GM21526 (cell line): ENCODE measurements around the gene KLK8.

ENCODE experiments used
- ATAC-seq: cut with Tn5 transposase; IDR thresholded peaks from one replicate; pipeline ENCODE4 v1.9.1; 2021; ENCODE audit warnings: moderate library complexity; ENCODE audit not compliant: unreplicated experiment, low FRiP score

The KLK8 gene

DNA sequence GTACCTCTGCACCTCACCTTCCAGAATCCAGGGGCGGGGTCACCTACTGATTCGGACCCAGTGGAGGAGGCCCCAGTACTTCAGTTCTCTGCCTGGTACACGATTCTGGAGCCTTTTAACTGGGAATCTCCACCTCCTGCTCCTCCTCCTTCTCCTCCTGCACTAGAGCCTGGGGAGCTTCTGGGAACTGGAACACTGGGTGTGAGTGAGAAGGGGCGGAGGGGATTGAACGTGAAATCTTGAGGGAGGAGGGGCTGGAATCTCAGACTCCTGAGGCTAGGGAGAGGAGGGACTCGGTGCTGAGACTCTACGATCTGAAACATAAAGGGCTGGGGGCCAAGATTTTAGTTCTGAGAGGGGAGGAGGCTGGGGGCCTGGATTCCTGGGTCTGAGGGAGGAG lies at the start of gene KLK8:
KLK8 (minus strand) TSS at position 90 of the 400 bp plus-strand sequence. CDS start 437 bp downstream, outside the sequence.
- no peak for ATAC-seq

GRCh38 chr19:51047031-51047335 lies 45.6 kb upstream of the KLK8 start:
- ATAC-seq = no peak

DNA sequence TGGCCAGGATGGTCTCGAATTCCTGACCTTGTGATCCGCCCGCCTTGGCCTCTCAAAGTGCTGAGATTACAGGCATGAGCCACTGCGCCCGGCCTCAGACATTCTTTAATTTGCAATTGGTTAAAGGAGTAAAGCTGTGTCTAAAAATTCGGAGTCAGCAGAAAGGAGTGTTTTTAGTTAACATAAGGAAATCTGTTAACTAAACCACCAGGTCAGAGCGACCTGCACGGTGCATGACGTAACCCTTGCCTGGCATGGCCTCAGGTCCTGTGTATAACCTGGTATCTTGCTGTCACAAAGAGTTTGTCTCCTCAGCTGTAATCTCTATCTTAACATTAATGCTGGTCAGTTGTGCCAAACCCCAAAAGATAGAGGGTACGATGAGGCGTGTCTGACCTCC lies 42.9 kb upstream of the KLK8 start:
- no peak for ATAC-seq

GRCh38 chr19:51043497-51043896 lies 42.1 kb upstream of the KLK8 start:
- no peak for ATAC-seq

DNA sequence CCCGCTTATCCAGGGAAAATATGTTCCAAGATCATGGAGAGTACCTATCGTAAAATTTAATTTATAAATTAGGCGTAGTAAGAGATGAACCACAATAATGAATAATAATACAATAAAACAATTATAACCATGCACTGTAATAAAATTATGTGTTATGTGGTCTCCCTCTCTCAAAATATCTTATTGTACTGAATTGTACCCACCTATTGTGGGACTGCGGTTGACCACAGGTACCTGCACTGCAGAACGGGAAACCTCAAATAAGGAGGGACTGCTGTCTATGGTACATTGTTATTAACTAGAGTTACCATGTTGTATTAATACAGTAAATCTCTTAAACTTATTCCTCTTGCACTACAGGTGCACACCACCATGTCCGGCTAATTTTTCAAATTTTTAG lies 38.7 kb upstream of the KLK8 start:
- ATAC-seq = no peak

- ATAC-seq = no peak
Observed at GRCh38 chr19:51036519-51036918, 35.1 kb upstream of the KLK8 start.

- ATAC-seq = no peak
Observed at GRCh38 chr19:51034704-51035103, 33.3 kb upstream of the KLK8 start, which contains the start of gene KLK12. Gene KLK12 (minus strand): TSS chr19:51035002. CDS start chr19:51034621, 381 bp downstream.

DNA sequence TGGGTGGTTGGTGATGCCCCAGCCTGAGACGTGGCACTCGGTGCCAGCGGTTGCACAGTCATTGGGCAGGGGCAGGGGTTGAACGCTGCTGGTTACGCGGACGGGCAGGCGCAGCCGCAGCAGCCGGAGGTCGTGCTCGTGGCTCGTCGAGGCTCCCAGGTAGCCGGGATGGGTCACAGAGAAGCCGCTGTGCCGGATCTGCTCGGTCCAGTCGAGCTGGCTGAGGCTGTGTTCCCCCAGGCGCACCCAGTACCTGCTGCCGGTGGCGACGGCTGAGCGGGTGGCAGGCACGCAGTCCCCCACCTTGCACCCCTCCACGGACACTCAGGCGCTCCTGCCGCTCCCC lies 30.4 kb upstream of the KLK8 start:
- ATAC-seq = no peak

- no peak for ATAC-seq
Observed at GRCh38 chr19:51031220-51031879, 29.9 kb upstream of the KLK8 start.

- no peak for ATAC-seq
Observed at GRCh38 chr19:51030631-51031030, 29.2 kb upstream of the KLK8 start.

DNA sequence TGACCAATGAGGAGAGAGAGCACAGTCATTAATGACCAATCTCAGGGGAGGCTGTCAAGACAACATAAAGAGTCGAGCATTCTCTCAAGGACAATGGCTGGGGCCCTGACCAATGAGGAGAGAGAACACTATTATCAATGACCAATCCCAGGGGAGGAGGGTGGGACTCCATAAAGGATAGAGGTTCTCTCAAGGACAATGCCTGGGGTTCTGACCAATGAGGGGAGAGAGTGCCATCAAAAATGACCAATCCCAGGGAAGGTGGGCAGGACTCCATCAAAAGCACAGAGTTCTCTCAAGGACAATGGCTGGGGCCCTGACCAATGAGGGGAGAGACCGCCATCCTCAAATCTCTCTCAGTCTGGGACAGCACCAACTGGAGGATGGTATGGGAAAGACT lies 28.3 kb upstream of the KLK8 start:
- ATAC-seq = no peak

DNA sequence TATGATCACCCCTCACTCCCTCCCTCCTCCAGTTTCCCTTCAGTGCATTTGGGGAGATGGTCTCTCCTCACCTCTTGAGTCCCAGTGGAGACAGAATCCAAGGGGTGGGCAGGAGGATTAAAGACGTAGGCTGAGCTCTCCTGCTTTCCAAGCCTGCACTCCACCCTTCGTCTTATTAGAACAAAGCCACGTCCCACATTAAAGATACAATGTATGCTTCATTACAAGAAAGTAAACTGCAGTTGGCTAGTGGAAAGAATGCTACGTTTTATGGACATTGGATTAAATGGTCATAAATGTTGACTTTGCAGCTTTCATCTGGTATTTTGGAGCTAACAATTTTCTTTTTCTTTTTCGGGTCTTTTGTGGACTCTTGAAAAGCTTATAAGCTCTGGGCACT lies 26.5 kb upstream of the KLK8 start:
- no peak for ATAC-seq

- ATAC-seq = no peak
Observed at GRCh38 chr19:51027126-51027806, 25.9 kb upstream of the KLK8 start.

- ATAC-seq = no peak
Observed at GRCh38 chr19:51026554-51026831, 25.1 kb upstream of the KLK8 start, which contains the start of gene KLK11. Gene KLK11 (minus strand): TSS chr19:51026616. CDS start chr19:51025631, 985 bp downstream.

- ATAC-seq = no peak
Observed at GRCh38 chr19:51025809-51026553, 24.6 kb upstream of the KLK8 start.

GRCh38 chr19:51025401-51025800 lies 24.0 kb upstream of the KLK8 start:
- ATAC-seq = no peak

- no peak for ATAC-seq
Observed at GRCh38 chr19:51024924-51025323, 23.5 kb upstream of the KLK8 start.

- ATAC-seq = no peak
Observed at GRCh38 chr19:51023946-51024345, 22.5 kb upstream of the KLK8 start.

DNA sequence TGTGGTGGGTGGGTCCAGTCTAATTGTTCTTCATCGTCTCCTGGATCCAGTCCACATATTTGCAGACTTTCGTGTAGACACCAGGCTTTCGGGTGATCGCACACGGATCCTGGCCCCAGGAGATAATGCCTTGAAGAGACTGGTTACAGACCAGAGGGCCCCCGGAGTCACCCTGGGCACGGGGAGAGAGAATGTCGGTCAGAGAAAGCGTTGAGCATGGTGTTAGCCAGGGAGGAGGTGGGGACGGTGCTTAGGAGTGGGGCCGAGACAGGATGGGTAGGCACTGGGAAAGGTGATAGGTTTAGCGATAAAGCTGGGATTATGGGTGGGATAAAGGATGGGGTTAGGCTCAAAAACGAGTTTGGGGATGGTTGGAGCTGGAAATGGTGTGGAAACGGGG lies 21.1 kb upstream of the KLK8 start:
- ATAC-seq = no peak

DNA sequence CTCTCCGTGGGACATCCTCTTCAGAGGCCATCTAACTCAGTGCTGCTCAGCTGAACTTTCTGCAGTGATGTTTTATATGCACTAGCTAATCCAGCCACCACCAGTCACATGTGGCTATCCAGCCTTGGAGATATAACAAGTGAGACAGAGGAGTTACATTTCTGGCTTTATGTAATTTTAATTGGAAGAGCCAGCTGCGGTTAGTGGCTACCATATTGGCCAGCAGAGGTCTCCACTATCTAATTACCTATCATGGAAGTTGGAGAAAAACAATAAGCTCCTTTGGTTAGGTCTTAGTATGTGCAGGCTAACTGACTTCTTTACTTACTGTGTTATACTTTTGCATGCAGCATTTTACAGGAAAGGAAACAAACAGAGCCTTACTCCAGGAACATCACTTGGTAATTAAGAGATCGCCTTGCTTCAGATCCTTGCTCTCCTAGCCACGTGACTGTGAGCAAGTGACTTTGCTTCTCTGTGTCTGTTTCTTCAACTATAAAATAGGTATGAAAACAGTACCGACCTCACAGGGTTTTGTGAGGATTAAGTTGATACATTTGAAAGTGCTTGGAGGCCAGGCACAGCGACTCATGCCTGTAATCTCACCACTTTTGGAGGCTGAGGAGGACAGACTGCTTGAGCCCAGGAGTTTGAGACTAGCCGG lies 19.7 kb upstream of the KLK8 start:
- no peak for ATAC-seq

DNA sequence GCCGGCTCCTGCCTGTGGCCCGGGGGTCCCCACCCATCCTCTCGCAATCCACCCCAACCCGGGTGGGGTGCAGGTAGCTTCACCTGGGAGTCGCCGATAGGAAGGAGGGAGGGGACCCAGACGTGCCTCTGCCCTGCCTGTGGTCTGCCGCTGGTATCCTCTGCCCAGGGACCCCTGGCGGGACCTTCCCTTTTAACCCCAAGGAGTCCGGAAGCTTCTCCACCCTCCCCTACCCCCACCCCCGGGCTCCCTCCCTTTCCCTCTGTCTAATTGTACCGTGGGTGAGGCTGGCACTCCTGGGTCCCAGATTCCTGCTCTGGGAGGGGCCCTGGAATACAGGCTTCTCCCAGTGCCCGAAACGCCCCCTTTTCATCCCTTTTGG lies 18.1 kb upstream of the KLK8 start, which contains the start of gene KLK10:
KLK10 (minus strand) TSS at position 166 of the 382 bp plus-strand sequence. CDS start 579 bp downstream, outside the sequence.
- no peak for ATAC-seq
